K562 (cell line): ENCODE data around the gene OGDH. TPM values are rescaled to one million over a fixed set of nuclear protein-coding genes. Genes with fewer than 3 reads are reported as not detected.

Experiments
- ATAC-seq: fragments of 200-7000 bp; cut with Tn5 transposase; 3 replicates; pipeline ENCODE4 v1.9.1; 2020; ENCODE audit warnings: moderate library complexity
- BruUV-seq: library from RNA; stranded (reverse); fragments of 400-500 nt; replicated peaks from 2 replicates; lab custom pipeline; 2021; lab: Mats Ljungman, UMichigan
- CTCF ChIA-PET: fragments of 300-600 bp; formaldehyde crosslinking; extraction: SDS; loops from one replicate; lab custom pipeline; 2021; ENCODE audit warnings: low intra/inter-chr PET ratio; lab: Yijun Ruan, JAX
- POLR2A ChIA-PET: fragments of 300-600, 350-650 bp; sonication (Branson Sonifier 250); formaldehyde crosslinking; extraction: SDS; loops from one replicate; lab custom pipeline; 2021; ENCODE audit warnings: antibody characterized with exemption, inconsistent platforms; lab: Yijun Ruan, JAX
- DNase-seq, 4 experiments: peaks; one replicate each; pipeline versions ENCODE4 v3.0.0 to v3.0.0-alpha.2; 2011 to 2018; ENCODE audit warnings: low spot score in 3 of 4, mixed read lengths in 3 of 4; ENCODE audit errors: extremely low read depth in 1 of 4
- FAIRE-seq: peaks from 2 replicates; lab custom pipeline; 2011; peaks lifted over from hg19 to GRCh38; lab: Jason Lieb, UNC
- H2AFZ ChIP-seq: 2 replicates; pipeline ENCODE4 v1.6.0; 2011; ENCODE audit warnings: low read depth, low read length, control low read depth, inconsistent platforms
- H3K27ac ChIP-seq: fragments of 200-600 bp; 3 replicates; pipeline ENCODE4 v1.8.0; 2011; ENCODE audit warnings: low read depth, mild to moderate bottlenecking, control low read depth, inconsistent platforms, low read length, moderate library complexity, mixed read lengths; ENCODE audit errors: extremely low read depth
- H3K27me3 ChIP-seq, 2 experiments: fragments of 300-600 bp in 1 of 2; 2 replicates in 1 of 2; 3 replicates in 1 of 2; pipeline versions ENCODE4 v1.6.0 to v1.8.0; 2011; ENCODE audit warnings: inconsistent platforms in 2 of 2, low read length in 2 of 2, mild to moderate bottlenecking in 1 of 2, mixed read lengths in 1 of 2, moderate library complexity in 1 of 2; ENCODE audit not compliant: control insufficient read depth in 2 of 2, insufficient read depth in 2 of 2
- H3K36me3 ChIP-seq: fragments of 300-600 bp; 3 replicates; pipeline ENCODE4 v1.8.0; 2011; ENCODE audit warnings: mild to moderate bottlenecking, low read length, inconsistent platforms; ENCODE audit not compliant: control insufficient read depth, insufficient read depth
- H3K4me1 ChIP-seq, 2 experiments: fragments of 200-600 bp in 1 of 2; replicated peaks in 1 of 2; 2 replicates in 1 of 2; 3 replicates in 1 of 2; pipeline versions ENCODE4 v1.5.1 to v1.8.0; 2011; ENCODE audit warnings: inconsistent platforms in 2 of 2, low read length in 2 of 2, mild to moderate bottlenecking in 1 of 2, mixed read lengths in 1 of 2, moderate library complexity in 1 of 2; ENCODE audit not compliant: control insufficient read depth in 2 of 2, insufficient read depth in 2 of 2
- H3K4me2 ChIP-seq: 2 replicates; pipeline ENCODE4 v1.6.1; 2011; ENCODE audit warnings: low read length, control low read depth, inconsistent platforms, mixed read lengths; ENCODE audit not compliant: insufficient read depth
- H3K4me3 ChIP-seq: fragments of 200-600 bp; sonication (generic), shearing (Covaris generic); 2 replicates; pipeline ENCODE4 v1.5.1; 2016; ENCODE audit warnings: control low read depth, inconsistent platforms
- H3K79me2 ChIP-seq: fragments of 200-600 bp; 3 replicates; pipeline ENCODE4 v1.8.0; 2011; ENCODE audit warnings: low read length, inconsistent platforms; ENCODE audit not compliant: control insufficient read depth, insufficient read depth
- H3K9ac ChIP-seq, 2 experiments: 2 replicates each; pipeline versions ENCODE4 v1.6.0 to v1.6.1; 2011; ENCODE audit warnings: low read depth in 2 of 2, low read length in 2 of 2, control low read depth in 1 of 2, inconsistent platforms in 1 of 2, mild to moderate bottlenecking in 1 of 2, mixed read lengths in 1 of 2; ENCODE audit not compliant: insufficient read depth in 1 of 2
- H3K9me1 ChIP-seq: one replicate; pipeline ENCODE4 v1.6.0; 2011; ENCODE audit warnings: inconsistent platforms, mild to moderate bottlenecking, low read length, moderate library complexity; ENCODE audit not compliant: control insufficient read depth, insufficient read depth
- H3K9me3 ChIP-seq: replicated peaks from 2 replicates; pipeline ENCODE4 v1.5.1; 2011; ENCODE audit warnings: low read depth, low read length, inconsistent platforms; ENCODE audit not compliant: control insufficient read depth, insufficient read depth
- H4K20me1 ChIP-seq: replicated peaks from 2 replicates; pipeline ENCODE4 v1.6.1; 2011; ENCODE audit warnings: low read length, inconsistent platforms, mixed read lengths; ENCODE audit not compliant: control insufficient read depth, insufficient read depth
- HLTF ChIP-seq: fragments of 450-650 bp; IDR thresholded peaks from 2 replicates; pipeline ENCODE4 v1.6.1; 2016
- HNRNPK ChIP-seq: fragments of 200-400 bp; formaldehyde crosslinking; IDR thresholded peaks from one replicate; pipeline ENCODE4 v1.6.1; 2018; ENCODE audit warnings: mild to moderate bottlenecking, low read depth, low read length; ENCODE audit not compliant: poor library complexity, severe bottlenecking
- KAT7 ChIP-seq: sonication (generic); formaldehyde crosslinking; IDR thresholded peaks from 2 replicates; pipeline ENCODE4 v1.8.0; 2022; ENCODE audit warnings: missing genetic modification reagents, mild to moderate bottlenecking, borderline replicate concordance
- KLF1 ChIP-seq: fragments of 450-650 bp; IDR thresholded peaks from 2 replicates; pipeline ENCODE4 v1.6.1; 2016; ENCODE audit warnings: missing genetic modification characterization, missing compliant biosample characterization
- PHTF2 ChIP-seq: fragments of 250-450 bp; sonication (Bioruptor Pico); IDR thresholded peaks from 2 replicates; pipeline ENCODE4 v1.5.0; 2021; ENCODE audit warnings: mild to moderate bottlenecking
- POLR2AphosphoS2 ChIP-seq: IDR thresholded peaks from 2 replicates; pipeline ENCODE4 v1.6.1; 2012; ENCODE audit warnings: low read length, improper control_type of control experiment
- POLR2B ChIP-seq: fragments of 450-650 bp; IDR thresholded peaks from 2 replicates; pipeline ENCODE4 v1.6.1; 2018; ENCODE audit warnings: low read depth; ENCODE audit not compliant: partially characterized antibody
- PPARD ChIP-seq: fragments of 250-450 bp; sonication (Bioruptor Pico); IDR thresholded peaks from 2 replicates; pipeline ENCODE4 v1.8.0; 2022; ENCODE audit warnings: inconsistent platforms, mild to moderate bottlenecking, moderate library complexity
- PTRF ChIP-seq: fragments of 450-650 bp; IDR thresholded peaks from 2 replicates; pipeline ENCODE4 v1.6.1; 2016; ENCODE audit warnings: mild to moderate bottlenecking, missing genetic modification characterization, missing compliant biosample characterization
- RBBP5 ChIP-seq: fragments of 200-600 bp; sonication (generic); IDR thresholded peaks from 2 replicates; pipeline ENCODE4 v1.6.1; 2012; ENCODE audit warnings: borderline replicate concordance, mild to moderate bottlenecking, low read length, control low read depth, inconsistent platforms; ENCODE audit not compliant: insufficient read depth, poor library complexity, severe bottlenecking
- RBM39 ChIP-seq: fragments of 200-400 bp; formaldehyde crosslinking; optimal IDR thresholded peaks from 2 replicates; pipeline ENCODE3; 2018; ENCODE audit warnings: low read depth, low read length
- SLC30A9 ChIP-seq: fragments of 250-450 bp; sonication (Bioruptor Pico); IDR thresholded peaks from 2 replicates; pipeline ENCODE4 v1.8.0; 2022; ENCODE audit warnings: mild to moderate bottlenecking, moderate library complexity
- SRSF7 ChIP-seq: fragments of 200-400 bp; formaldehyde crosslinking; optimal IDR thresholded peaks from 2 replicates; pipeline ENCODE3; 2017; ENCODE audit warnings: mild to moderate bottlenecking, low read depth, low read length
- STAT5B ChIP-seq: fragments of 250-450 bp; sonication (Bioruptor Pico); IDR thresholded peaks from 2 replicates; pipeline ENCODE4 v1.8.0; 2021; ENCODE audit warnings: mild to moderate bottlenecking, inconsistent platforms
- TRIM24 ChIP-seq, 2 experiments: fragments of 450-650 bp; IDR thresholded peaks; 2 replicates each; pipeline ENCODE4 v1.6.1; 2016
- ZFX ChIP-seq: sonication (generic); formaldehyde crosslinking; IDR thresholded peaks from 2 replicates; pipeline ENCODE4 v1.8.0; 2022; ENCODE audit warnings: mild to moderate bottlenecking, missing genetic modification reagents, moderate library complexity
- ZNF140 ChIP-seq: fragments of 250-450 bp; sonication (Bioruptor Pico); IDR thresholded peaks from 2 replicates; pipeline ENCODE4 v1.8.0; 2021; ENCODE audit warnings: moderate library complexity, mild to moderate bottlenecking, inconsistent platforms
- ZNF408 ChIP-seq: fragments of 250-450 bp; sonication (Bioruptor Pico); IDR thresholded peaks from 2 replicates; pipeline ENCODE4 v1.4.0; 2020; ENCODE audit warnings: low read depth, mild to moderate bottlenecking, moderate library complexity
- ZNF696 ChIP-seq: fragments of 250-450 bp; sonication (Bioruptor Pico); conservative IDR thresholded peaks from 2 replicates; pipeline ENCODE4 v1.4.0; 2020; ENCODE audit warnings: mild to moderate bottlenecking, moderate library complexity
- ZNF766 ChIP-seq: fragments of 200-800 bp; sonication (Bioruptor generic); conservative IDR thresholded peaks from 2 replicates; pipeline ENCODE4 v1.6.1; 2016; ENCODE audit warnings: missing genetic modification characterization, missing compliant biosample characterization
- WGBS: fragments of 100-300 bp; shearing (Covaris generic); methylation state at CpG from one replicate; pipeline ENCODE4 v1.1.6; 2016; ENCODE audit warnings: low coverage, mixed read lengths; ENCODE audit not compliant: insufficient coverage; ENCODE audit errors: missing lambda C conversion rate; 5-methylcytosine and 5-hydroxymethylcytosine counted together
- in situ Hi-C: fragments of 300-500 bp; cut with MboI; formaldehyde crosslinking; loops from 4 replicates; pipeline ENCODE4 v1.15.0; 2018; ENCODE audit warnings: inconsistent platforms, mixed read lengths
- intact Hi-C: fragments of 100-400 bp; cut with micrococcal nuclease; formaldehyde crosslinking; loops from 2 replicates; pipeline ENCODE4 v1.14.2; 2022
- polyA plus RNA-seq, 8 experiments: library from polyadenylated mRNA; depleted of rRNA in 4 of 8; stranded (reverse) in 5 of 8; unstranded in 3 of 8; fragments of >200 nt; fragmentation: Nextera tagmentation in 2 of 8; fragmentation: Illumina TruSeq in 1 of 8; extraction: Ambion mirVana in 2 of 8; extraction: Trizol in 1 of 8; gene quantifications; 2 replicates each; pipeline versions ENCODE4 v1.2.1 to v1.2.3, GENCODE V29; 2011 to 2014; ENCODE audit warnings: inconsistent platforms in 1 of 8, missing spikeins in 1 of 8
- total RNA-seq, 7 experiments: library from RNA; depleted of rRNA in 6 of 7; stranded (reverse); fragments of >200 nt in 6 of 7; fragmentation: Illumina TruSeq in 2 of 7; extraction: Trizol in 2 of 7; gene quantifications; 2 replicates each; pipeline versions ENCODE4 v1.2.1 to v1.2.3, GENCODE V29; 2011 to 2021; ENCODE audit warnings: low replicate concordance in 1 of 7
- TF ChIP-seq, protein P1 (sequence below), 2 experiments: fragments of 250-450 bp in 1 of 2; fragments of 450-650 bp in 1 of 2; sonication (Bioruptor Pico) in 1 of 2; IDR thresholded peaks; 2 replicates each; pipeline versions ENCODE4 v1.6.1 to v1.8.0; 2016 to 2021; ENCODE audit warnings: mild to moderate bottlenecking in 2 of 2, moderate library complexity in 2 of 2, missing compliant biosample characterization in 1 of 2, missing genetic modification characterization in 1 of 2

OGDH gene
- total and polyA plus RNA-seq, 9 of the 15 experiments (the other 6 are each of a cell fraction or from before 2014, with no cell fraction given), result 3.1 to 80.3 (median 23.5) TPM

DNA sequence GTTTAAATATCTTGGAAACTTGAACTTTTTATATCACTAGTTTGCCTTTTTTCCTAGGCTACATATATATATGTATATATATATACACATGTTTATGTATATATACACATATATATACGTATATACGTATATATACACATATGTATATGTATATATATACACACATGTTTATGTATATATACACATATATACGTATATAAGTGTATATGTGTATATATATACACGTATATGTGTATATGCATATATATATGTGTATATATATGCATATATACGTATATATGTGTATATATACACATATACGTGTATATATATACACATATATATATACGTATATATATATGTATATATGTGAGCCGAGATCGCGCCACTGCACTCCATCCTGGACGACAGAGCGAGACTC, 10.1 kb downstream of the OGDH start:
- FAIRE-seq (no peak), DNase-seq (no peak), ATAC-seq (no peak)
- Histone ChIP-seq H2AFZ (no peak overlapping the region), H3K36me3 (peaks cover 17% of the 10 kb centered on the region; the same call in 2 of the 3 replicates), H3K4me3 (no peak overlapping the region), H4K20me1 (peaks cover 11% of the 10 kb centered on the region), H3K27me3 (no peaks in the 10 kb centered on the region), H3K79me2 (peaks cover 97% of the 10 kb centered on the region), H3K4me1 (peaks cover 0 to 32% of the 10 kb centered on the region in 2 experiments; a peak in 3 of 5 replicates), H3K9ac (no peak overlapping the region), H3K9me3 (no peaks in the 10 kb centered on the region), H3K4me2 (no peak overlapping the region), H3K27ac (no peak overlapping the region), H3K9me1 (no peaks in the 10 kb centered on the region)
- intact Hi-C loops (no loop called here), in situ Hi-C loops (no loop called here)
- ChIA-PET POLR2A (interaction anchor here (1.0 to 1.4 kb wide), 4 partner anchors 8 to 22 kb away, joined by 3 to 4 read pairs (median 4); partner anchors contain the start of gene OGDH), CTCF (no interaction called here)
- BruUV-seq, result no TSS peak
- 94% methylated on average over 6 of the region's 12 CpGs for WGBS
- TF ChIP-seq PPARD (0 out of 2 replicates have a peak, but pooled peaks have one; percentile 54), PTRF (tag) (no peak), RBBP5 (no peak), ZNF766 (no peak), STAT5B (CRISPR knock-in tag) (no peak), SRSF7 (no peak), KLF1 (tag) (no peak), SLC30A9 (CRISPR knock-in tag) (peak; percentile 83; the same call in 1 of the 2 replicates), HNRNPK (no peak), HLTF (no peak), TRIM24 (IDR thresholded peaks at IDR 0.05) (no peak), RBM39 (no peak), PHTF2 (CRISPR knock-in tag) (no peak), ZFX (CRISPR knock-in tag) (no peak), ZNF140 (CRISPR knock-in tag) (peak; percentile 81), ZNF696 (CRISPR knock-in tag) (no peak), KAT7 (no peak), POLR2B (no peak), ZNF408 (peak; percentile 83; the same call in 1 of the 2 replicates), POLR2AphosphoS2 (no peak)
- TF ChIP-seq, protein P1, sequence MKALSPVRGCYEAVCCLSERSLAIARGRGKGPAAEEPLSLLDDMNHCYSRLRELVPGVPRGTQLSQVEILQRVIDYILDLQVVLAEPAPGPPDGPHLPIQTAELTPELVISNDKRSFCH (CRISPR knock-in tag; IDR thresholded peaks at IDR 0.05), result no peak
- TF ChIP-seq, protein P1 (tag; IDR thresholded peaks at IDR 0.05), result no peak
